ENCODE data around the gene SCAMP4.
"Not testable (repeated sequence)": the region's sequence is repeated elsewhere in the genome, so short reads cannot be mapped to it uniquely, and the experiment has no call there.

SCAMP4 gene

GRCh38 chr19:1873524-1874473, 31.4 kb upstream of the SCAMP4 start:
- TF ChIP-seq ZNF274 (IDR thresholded peaks at IDR 0.05; ENCODE audit: low read depth, low read length), result no peak
- H3K4me3 ChIP-seq (ENCODE audit: low read length), result peak overlapping the region; percentile 82

- H3K4me3 ChIP-seq (ENCODE audit: low read length), result peak overlapping the region; percentile 82
- TF ChIP-seq ZNF274 (IDR thresholded peaks at IDR 0.05; ENCODE audit: low read depth, low read length), result no peak
Observed at GRCh38 chr19:1874554-1875185, 30.5 kb upstream of the SCAMP4 start.

GRCh38 chr19:1875265-1875645, 29.9 kb upstream of the SCAMP4 start:
- H3K4me3 ChIP-seq (ENCODE audit: low read length), result peak overlapping the region; percentile 82

GRCh38 chr19:1875646-1876495, 29.3 kb upstream of the SCAMP4 start:
- no peak for TF ChIP-seq ZNF274 (IDR thresholded peaks at IDR 0.05; ENCODE audit: low read depth, low read length)
- peak overlapping the region; percentile 82 for H3K4me3 ChIP-seq (ENCODE audit: low read length)

- H3K4me3 ChIP-seq (ENCODE audit: low read length), result peak overlapping the region; percentile 7; the same call in 1 of the 2 replicates
Observed at GRCh38 chr19:1876496-1877279, 28.5 kb upstream of the SCAMP4 start.

- H3K4me3 ChIP-seq (ENCODE audit: low read length), result not testable (repeated sequence)
Observed at GRCh38 chr19:1877280-1877660, 27.9 kb upstream of the SCAMP4 start.

- H3K4me3 ChIP-seq (ENCODE audit: low read length), result not testable (repeated sequence)
Observed at GRCh38 chr19:1878583-1878982, 26.6 kb upstream of the SCAMP4 start.

GRCh38 chr19:1879982-1880381, 25.2 kb upstream of the SCAMP4 start:
- H3K4me3 ChIP-seq (ENCODE audit: low read length), result not testable (repeated sequence)

- H3K4me3 ChIP-seq (ENCODE audit: low read length), result no peak overlapping the region
- no peak for TF ChIP-seq ZNF274 (IDR thresholded peaks at IDR 0.05; ENCODE audit: low read depth, low read length)
Observed at GRCh38 chr19:1880611-1881392, 24.4 kb upstream of the SCAMP4 start.

- H3K4me3 ChIP-seq (ENCODE audit: low read length), result not testable (repeated sequence)
Observed at GRCh38 chr19:1881393-1882088, 23.7 kb upstream of the SCAMP4 start.

- H3K4me3 ChIP-seq (ENCODE audit: low read length), result no peak overlapping the region; the same call in 1 of the 2 replicates
- no peak for TF ChIP-seq ZNF274 (IDR thresholded peaks at IDR 0.05; ENCODE audit: low read depth, low read length)
Observed at GRCh38 chr19:1882089-1882785, 23.0 kb upstream of the SCAMP4 start.
